Measurements from ENCODE around the gene LKAAEAR1.

GRCh38 chr20:64095455-64095854 is 11.3 kb upstream of the LKAAEAR1 start:
- TF ChIP-seq CTCF (IDR thresholded peaks at IDR 0.05) (no peak), POLR2A (IDR thresholded peaks at IDR 0.05) (no peak), POLR2AphosphoS5 (IDR thresholded peaks at IDR 0.05) (no peak)
